ENCODE results near the gene OPCML. TPM values are rescaled to one million over a fixed set of nuclear protein-coding genes. Genes with fewer than 3 reads are reported as not detected.

Gene OPCML
- total RNA-seq, 2 donors from 2014 or later, result not detected

- no peaks in the 10 kb centered on the region for H3K9me3 ChIP-seq
- DNase-seq (ENCODE audit: low spot score) (no peak), ATAC-seq (ENCODE audit: insufficient number of reproducible peaks, low FRiP score, low read depth) (no peak)
- no peak overlapping the region for H3K4me3 ChIP-seq
- TF ChIP-seq, protein P1, sequence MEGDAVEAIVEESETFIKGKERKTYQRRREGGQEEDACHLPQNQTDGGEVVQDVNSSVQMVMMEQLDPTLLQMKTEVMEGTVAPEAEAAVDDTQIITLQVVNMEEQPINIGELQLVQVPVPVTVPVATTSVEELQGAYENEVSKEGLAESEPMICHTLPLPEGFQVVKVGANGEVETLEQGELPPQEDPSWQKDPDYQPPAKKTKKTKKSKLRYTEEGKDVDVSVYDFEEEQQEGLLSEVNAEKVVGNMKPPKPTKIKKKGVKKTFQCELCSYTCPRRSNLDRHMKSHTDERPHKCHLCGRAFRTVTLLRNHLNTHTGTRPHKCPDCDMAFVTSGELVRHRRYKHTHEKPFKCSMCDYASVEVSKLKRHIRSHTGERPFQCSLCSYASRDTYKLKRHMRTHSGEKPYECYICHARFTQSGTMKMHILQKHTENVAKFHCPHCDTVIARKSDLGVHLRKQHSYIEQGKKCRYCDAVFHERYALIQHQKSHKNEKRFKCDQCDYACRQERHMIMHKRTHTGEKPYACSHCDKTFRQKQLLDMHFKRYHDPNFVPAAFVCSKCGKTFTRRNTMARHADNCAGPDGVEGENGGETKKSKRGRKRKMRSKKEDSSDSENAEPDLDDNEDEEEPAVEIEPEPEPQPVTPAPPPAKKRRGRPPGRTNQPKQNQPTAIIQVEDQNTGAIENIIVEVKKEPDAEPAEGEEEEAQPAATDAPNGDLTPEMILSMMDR (IDR thresholded peaks at IDR 0.05), result no peak
- no peaks in the 10 kb centered on the region for H3K4me1 ChIP-seq (ENCODE audit: control insufficient read depth in 1 of 2, low read depth in 2 of 2)
- no peaks in the 10 kb centered on the region for H3K36me3 ChIP-seq
- H3K27me3 ChIP-seq (replicated peaks; ENCODE audit: insufficient read depth), result no peaks in the 10 kb centered on the region
- H3K27ac ChIP-seq, result no peak overlapping the region
These were observed 479.1 kb downstream of the OPCML start for GRCh38 chr11:133053124-133053776.

DNA sequence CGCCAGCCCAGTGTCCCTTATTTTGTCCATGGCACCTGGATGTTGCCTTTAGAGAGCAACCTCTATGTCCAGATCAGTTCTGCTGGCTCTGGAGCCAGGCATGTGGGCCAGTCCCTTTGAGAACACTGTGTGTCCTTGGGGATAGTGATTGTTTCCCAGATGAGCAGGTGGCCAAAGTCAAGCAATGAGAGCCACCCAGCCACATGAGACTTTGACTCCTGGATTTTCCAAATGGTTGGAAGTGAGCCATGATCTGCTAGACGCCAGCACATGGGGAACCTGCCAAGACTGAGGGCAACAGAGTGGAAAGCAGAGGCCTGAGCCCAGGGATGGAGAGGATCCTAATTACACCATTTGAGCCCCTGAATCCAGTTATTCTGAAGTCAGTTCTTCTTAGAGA is 479.8 kb downstream of the OPCML start:
- TF ChIP-seq, protein P1 (IDR thresholded peaks at IDR 0.05), result no peak
- DNase-seq (ENCODE audit: low spot score) (no peak), ATAC-seq (ENCODE audit: insufficient number of reproducible peaks, low FRiP score, low read depth) (no peak)
- Histone ChIP-seq H3K36me3 (no peaks in the 10 kb centered on the region), H3K9me3 (no peaks in the 10 kb centered on the region), H3K27me3 (replicated peaks; ENCODE audit: insufficient read depth) (no peaks in the 10 kb centered on the region), H3K27ac (no peak overlapping the region), H3K4me1 (ENCODE audit: control insufficient read depth in 1 of 2, low read depth in 2 of 2) (no peaks in the 10 kb centered on the region), H3K4me3 (no peak overlapping the region)

GRCh38 chr11:133049244-133050019 is 482.9 kb downstream of the OPCML start:
- Histone ChIP-seq H3K27ac (no peak overlapping the region), H3K4me1 (ENCODE audit: control insufficient read depth in 1 of 2, low read depth in 2 of 2) (no peaks in the 10 kb centered on the region), H3K9me3 (no peaks in the 10 kb centered on the region), H3K4me3 (no peak overlapping the region), H3K36me3 (no peaks in the 10 kb centered on the region), H3K27me3 (replicated peaks; ENCODE audit: insufficient read depth) (no peaks in the 10 kb centered on the region)
- DNase-seq (ENCODE audit: low spot score), result no peak
- no peak for ATAC-seq (ENCODE audit: insufficient number of reproducible peaks, low FRiP score, low read depth)
- TF ChIP-seq, protein P1 (IDR thresholded peaks at IDR 0.05), result no peak

GRCh38 chr11:133048270-133048669 is 484.0 kb downstream of the OPCML start:
- H3K36me3 ChIP-seq, result no peaks in the 10 kb centered on the region
- ATAC-seq (ENCODE audit: insufficient number of reproducible peaks, low FRiP score, low read depth), result no peak
- H3K27me3 ChIP-seq (replicated peaks; ENCODE audit: insufficient read depth), result no peaks in the 10 kb centered on the region
- no peak for DNase-seq (ENCODE audit: low spot score)
- no peaks in the 10 kb centered on the region for H3K4me1 ChIP-seq (ENCODE audit: control insufficient read depth in 1 of 2, low read depth in 2 of 2)
- no peak overlapping the region for H3K27ac ChIP-seq
- no peaks in the 10 kb centered on the region for H3K9me3 ChIP-seq
- TF ChIP-seq, protein P1 (IDR thresholded peaks at IDR 0.05), result no peak
- no peak overlapping the region for H3K4me3 ChIP-seq

GRCh38 chr11:133047771-133048115 is 484.6 kb downstream of the OPCML start:
- H3K9me3 ChIP-seq, result no peaks in the 10 kb centered on the region
- H3K4me3 ChIP-seq, result no peak overlapping the region
- TF ChIP-seq, protein P1 (IDR thresholded peaks at IDR 0.05), result no peak
- H3K27me3 ChIP-seq (replicated peaks; ENCODE audit: insufficient read depth), result no peaks in the 10 kb centered on the region
- H3K27ac ChIP-seq, result no peak overlapping the region
- H3K36me3 ChIP-seq, result no peaks in the 10 kb centered on the region
- DNase-seq (ENCODE audit: low spot score) (no peak), ATAC-seq (ENCODE audit: insufficient number of reproducible peaks, low FRiP score, low read depth) (no peak)
- H3K4me1 ChIP-seq (ENCODE audit: control insufficient read depth in 1 of 2, low read depth in 2 of 2), result no peaks in the 10 kb centered on the region

Data from thoracic aorta (tissue), 2 donors.